SKM-1 treated with dmso at 0.1 percent for 144 hours (cell line): ENCODE results near the gene SARS2.
A peak's percentile ranks its signal among the peaks of the same experiment; 100 is the strongest.
"Not testable (repeated sequence)": the region's sequence is repeated elsewhere in the genome, so short reads cannot be mapped to it uniquely, and the experiment has no call there.

ENCODE experiments used
- DNase-seq: peaks from one replicate; lab custom pipeline; 2025; ENCODE audit not compliant: unreplicated experiment; lab: John Stamatoyannopoulos, UW

Gene SARS2, protein sequence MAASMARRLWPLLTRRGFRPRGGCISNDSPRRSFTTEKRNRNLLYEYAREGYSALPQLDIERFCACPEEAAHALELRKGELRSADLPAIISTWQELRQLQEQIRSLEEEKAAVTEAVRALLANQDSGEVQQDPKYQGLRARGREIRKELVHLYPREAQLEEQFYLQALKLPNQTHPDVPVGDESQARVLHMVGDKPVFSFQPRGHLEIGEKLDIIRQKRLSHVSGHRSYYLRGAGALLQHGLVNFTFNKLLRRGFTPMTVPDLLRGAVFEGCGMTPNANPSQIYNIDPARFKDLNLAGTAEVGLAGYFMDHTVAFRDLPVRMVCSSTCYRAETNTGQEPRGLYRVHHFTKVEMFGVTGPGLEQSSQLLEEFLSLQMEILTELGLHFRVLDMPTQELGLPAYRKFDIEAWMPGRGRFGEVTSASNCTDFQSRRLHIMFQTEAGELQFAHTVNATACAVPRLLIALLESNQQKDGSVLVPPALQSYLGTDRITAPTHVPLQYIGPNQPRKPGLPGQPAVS

DNA sequence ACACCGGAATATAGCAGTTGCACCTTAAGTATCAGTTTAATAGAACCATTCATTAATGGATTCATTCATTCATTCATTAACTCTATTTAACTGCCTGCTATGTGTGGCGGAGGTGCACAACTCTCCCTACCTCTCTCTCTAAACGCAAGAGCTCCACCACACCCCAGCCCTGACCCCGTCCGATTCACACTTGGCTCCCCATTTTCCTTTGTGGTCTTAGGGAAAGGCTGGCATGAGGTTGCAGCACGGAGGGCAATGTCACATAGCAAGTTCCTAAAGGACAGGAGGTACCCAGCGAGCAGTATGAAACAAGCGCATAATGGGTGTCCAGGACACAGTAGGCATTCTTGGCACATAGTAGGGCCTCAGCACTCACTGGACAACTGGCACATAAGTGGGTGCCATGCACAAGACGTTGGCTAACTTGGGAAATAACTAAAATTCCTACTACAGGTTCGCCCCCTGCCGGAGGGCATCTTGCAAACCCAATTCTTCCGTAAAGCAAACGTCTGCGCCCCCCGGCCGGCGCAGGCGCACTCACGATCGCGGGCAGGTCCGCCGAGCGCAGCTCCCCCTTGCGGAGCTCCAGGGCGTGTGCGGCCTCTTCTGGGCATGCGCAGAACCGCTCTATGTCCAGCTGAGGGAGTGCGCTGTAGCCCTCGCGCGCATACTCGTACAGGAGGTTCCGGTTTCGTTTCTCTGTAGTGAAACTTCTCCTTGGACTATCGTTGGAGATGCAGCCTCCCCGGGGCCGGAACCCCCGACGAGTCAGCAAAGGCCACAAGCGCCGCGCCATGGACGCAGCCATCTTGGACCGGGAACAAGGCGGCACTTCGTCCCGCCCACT, at the start of gene SARS2:
Gene SARS2 (minus strand): TSS at position 835 of the 847 bp plus-strand sequence. CDS start 27 bp downstream, at position 808.
- peak; percentile 92 for DNase-seq

DNA sequence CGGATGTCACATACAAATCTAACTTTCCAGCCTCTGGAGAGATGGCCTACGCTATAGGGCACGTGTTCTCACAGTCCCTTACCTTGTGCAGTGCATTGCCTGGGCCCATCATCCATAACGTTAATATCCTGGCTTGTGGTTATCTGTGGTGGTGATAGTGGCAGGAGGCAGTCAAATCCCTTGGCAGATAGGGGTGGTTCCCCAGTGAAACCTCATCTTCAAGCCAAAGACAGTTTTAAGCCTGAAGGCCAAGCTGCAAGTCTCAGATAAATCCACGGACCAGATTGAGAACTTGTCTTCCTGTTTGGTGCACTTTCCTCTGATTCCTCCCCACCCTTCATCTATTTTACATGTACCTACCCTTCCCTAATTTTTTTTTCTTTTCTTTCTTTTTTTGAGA, 49.2 kb upstream of the SARS2 start:
- no peak for DNase-seq

DNA sequence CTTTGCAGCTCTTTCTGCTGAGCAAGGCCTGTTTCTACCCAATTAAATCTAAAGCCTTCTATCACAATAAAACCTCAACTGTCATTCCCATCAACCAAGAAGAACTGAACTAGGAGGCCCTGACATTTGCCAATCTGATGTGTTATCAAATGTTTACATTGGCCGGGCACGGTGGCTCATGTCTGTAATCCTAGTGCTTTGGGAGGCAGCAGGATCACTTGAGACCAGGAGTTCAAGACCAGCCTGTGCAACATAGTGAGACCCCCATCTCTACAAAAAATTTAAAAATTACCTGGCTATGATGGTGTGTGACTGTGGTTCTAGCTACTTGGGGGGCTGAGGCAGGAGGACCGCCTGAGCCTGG, 47.7 kb upstream of the SARS2 start:
- DNase-seq: no peak

DNA sequence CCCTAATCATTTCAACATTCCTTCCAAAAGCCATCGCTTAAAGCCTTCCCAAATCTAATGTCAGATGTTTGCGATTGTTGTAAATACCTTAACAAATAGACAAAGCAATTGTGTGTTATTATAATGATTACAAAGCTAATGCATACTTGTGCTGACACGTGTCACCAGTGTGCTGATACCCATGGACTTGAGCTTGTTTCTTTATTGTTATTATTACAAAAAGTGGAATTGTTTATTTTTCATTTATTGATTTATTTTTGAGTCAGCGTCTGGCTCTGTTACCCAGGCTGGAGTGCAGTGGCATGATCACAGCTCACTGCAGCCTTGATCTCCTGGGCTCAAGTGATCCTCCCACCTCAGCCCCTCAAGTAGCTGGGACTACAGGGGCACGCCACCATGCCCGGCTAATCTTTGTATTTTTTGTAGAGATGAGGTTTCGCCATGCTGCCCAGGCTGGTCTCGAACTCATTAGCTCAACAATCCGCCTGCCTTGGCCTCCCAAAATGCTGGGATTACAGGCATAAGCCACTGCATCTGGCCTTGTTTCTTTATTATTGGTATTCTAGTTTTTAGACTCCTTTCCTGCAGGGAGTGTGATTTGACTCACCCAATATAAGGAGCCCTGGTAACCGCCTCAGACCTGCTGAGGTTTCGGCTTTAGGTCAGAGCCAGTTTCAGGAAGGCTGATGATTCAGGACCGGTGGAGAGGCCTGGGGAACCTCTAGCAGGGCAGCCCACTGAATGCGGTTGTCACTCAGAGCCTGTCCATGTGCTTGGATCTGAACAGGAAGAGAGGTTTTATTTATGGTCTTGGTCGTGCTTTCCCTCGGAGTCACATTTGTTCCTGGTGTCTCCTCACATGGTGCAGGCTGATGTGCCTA, 47.1 kb upstream of the SARS2 start:
- no peak for DNase-seq

DNA sequence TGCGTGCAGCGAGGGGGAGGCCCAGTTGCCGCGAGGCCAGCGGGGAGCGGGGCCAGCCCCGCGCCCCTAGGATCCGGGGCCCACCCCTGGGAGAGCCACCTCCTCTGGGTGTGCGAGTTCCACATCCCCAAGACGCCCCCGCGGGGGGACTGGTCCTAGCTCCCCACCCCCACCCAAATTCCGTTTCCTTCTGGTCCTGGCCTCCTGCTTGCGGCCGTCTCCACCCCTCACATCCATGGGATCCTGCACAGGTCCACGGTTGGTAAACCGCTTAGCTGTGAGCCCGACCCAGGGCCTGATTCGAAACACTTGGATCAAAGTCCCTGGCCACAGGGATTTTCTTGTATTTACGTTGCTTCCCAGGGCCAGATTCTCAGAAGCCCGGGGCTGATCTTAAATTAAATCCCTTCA, 45.3 kb upstream of the SARS2 start:
- DNase-seq: no peak

DNA sequence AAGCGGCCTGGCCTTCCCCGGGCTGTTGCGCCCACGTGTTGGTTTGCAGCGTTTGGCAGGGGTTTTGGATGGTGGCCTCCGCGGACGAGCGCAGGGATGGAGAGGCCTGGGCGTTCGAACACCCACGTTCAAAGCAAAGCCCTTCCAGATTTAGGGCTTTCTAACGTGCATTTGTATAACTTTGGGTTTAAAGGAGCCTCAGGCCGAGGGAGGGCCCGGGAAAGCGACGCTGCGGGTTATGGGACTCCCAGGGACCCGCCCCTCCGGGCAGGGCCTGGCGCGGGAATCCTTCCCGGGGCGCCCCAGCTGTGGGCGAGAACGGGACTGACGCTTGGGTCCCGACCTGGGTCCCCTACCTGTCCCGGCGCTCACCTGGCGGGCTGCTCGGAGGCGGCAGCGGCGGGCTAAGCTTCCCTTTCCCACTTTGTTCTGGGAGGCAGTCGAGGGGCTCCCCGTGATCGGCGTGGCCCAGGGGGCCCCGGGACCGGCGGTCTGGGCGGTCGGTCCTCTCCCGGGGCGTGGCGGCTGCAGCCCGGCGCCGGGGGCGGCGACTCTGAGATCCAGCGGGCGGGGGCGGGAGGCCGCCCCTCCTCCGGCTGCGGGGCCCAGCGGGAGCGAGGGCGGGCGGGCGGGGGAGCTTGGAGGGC, 44.8 kb upstream of the SARS2 start, which contains the start of gene FBXO17:
Gene FBXO17 (minus strand): TSS at position 529 of the 647 bp plus-strand sequence. CDS start 25,423 bp downstream, outside the sequence.
- no peak for DNase-seq

DNA sequence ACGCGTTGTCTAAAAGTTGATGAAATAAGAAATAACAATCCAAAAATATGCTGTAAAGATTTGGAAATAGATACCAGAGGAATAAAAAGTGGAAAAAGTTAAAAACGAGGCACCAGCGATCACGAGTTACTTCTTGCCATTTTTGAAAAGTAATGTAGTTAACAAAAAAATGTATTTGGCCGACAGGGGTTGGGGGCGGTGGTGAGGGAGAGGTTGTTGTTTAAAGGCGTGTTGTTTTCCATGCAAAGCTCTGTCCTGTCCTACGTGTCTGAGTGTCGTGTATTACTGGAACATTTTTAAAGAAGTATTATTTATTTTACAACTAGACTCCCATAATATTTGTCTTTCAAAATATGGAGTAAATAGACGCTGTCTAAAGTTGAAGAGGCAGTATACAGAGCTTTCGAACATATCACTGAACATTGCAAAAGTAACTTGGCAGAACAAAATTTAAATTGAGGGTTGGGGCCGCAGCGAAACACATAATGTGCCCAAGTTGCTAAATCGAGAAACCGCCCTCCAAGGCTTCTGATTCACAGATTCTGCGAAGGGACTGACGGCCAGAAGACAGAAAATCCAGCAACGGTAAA, 44.2 kb upstream of the SARS2 start:
- no peak for DNase-seq

DNA sequence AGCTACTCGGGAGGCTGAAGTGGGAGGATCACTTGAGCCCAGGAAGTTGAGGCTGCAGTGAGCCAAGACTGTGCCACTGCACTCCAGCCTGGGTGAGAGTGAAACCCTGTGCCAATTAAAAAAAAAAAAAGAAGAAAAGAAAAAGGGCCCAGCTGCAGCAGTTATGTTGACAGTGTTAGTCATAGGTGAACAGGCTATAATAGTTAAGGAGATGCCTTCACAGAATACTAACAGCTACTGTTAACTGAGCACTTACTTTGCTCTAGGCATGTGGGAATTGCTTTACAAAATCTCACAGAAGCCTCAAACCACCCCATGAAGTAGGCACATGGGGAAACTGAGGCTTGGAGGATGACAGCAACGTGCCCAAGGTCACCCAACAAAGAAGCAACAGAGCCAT, 41.1 kb upstream of the SARS2 start:
- DNase-seq: no peak

DNA sequence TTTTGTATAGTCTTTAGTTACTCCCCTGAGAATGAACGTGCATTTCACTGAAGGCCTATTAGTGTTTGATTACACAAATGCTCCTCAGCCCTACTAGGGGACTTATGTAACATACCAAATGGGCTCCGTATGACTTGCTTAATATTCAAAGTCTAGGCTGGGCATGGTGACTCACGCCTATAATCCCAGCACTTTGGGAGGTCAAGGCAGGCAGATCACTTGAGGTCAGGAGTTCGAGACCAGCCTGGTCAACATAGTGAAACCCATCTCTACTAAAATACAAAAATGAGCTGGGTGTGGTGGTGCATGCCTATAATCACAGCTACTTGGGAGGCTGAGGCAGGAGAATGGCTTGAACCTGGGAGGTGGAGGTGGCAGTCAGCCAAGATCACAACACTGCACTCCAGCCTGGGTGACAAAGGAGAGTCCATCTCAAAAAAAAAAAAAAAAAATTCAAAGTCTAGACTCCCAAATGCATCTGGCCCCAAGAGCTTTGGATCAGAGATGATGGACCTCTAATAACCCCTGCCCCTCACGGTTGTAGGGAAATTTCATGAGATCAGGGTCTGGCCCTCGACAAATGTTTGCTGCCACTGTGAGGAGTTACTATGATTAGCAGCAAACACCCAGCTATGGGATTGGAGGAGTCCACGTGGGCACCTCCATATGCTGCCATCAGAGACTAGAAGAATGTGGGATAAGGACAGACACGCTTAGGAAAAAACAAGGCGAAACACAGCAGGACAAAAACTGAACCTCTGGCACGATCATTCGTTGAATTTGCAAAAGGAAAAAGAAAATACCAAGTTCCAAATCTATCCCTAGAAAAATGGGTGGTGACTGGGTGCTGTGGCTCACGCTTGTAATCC, 40.3 kb upstream of the SARS2 start:
- DNase-seq: no peak

DNA sequence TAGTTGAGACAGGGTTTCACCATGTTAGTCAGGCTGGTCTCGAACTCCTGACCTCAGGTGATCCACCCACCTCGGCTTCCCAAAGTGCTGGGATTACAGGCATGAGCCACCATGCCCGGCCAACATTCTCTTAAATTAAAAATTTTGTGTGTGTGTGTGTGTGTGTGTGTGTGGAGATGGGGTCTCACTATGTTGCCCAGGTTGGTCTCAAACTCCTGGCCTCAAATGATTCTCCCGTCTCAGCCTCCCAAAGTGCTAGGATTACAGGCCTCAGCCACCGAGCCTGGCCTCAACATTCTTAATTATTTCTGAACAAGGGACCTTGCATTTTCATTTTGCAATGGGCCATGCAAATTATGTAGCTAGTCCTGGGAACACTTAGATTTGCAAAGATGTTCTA, 35.6 kb upstream of the SARS2 start:
- not testable (repeated sequence) for DNase-seq

DNA sequence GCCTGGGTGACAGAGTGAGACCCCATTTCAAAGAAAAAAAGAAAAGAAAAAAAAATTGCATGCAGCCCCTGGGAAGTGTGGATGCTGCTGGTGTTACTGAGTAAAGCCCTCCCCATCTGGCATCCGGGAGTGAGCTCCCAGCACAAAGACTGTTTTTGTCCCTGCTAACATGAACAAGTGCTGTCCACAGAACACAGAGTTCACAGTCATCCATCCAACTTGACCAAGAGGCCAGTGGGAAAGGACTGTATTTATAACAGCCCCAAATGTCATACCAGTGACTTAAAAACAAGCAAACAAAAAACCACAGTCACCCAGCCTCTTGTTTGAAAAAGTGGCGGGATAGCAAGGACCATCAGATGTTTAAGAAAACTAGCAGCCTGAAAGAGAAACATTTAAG, 34.2 kb upstream of the SARS2 start:
- DNase-seq: no peak

DNA sequence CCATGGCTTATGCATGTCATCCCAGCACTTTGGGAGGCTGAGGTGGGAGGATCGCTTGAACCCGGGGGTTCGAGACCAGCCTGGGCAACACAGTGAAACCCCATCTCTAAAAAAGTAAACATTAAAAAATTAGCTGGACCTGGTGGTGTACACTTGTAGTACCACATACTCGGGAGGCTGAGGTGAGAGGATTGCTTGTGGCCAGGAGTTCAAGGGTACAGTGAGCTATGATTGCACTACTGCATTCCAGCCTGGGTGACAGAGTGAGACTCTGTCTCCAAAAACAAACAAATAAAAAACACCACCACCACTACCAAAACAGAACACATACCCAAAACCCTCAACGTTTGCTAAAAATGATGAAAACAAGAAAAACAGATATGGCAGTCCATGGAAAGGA, 29.1 kb upstream of the SARS2 start:
- no peak for DNase-seq

DNA sequence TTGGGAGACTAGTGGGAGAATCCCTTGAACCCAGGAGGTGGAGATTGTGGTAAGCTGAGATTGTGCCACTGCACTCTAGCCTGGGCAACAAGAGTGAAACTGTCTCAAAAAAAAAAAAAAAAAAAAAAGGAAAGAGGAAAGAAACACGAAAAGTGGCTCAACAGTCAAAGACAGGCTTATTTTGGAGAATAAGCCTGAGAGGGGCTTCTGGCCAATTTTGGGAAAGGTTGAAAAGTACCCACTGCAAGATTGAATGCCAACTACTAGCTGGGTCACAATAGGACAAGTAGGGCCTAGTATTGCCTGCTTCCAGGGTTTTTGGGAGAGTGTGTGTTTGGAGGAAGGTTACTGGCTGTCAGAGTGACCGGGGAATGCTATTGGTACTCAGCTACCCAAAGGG, 27.7 kb upstream of the SARS2 start:
- no peak for DNase-seq

DNA sequence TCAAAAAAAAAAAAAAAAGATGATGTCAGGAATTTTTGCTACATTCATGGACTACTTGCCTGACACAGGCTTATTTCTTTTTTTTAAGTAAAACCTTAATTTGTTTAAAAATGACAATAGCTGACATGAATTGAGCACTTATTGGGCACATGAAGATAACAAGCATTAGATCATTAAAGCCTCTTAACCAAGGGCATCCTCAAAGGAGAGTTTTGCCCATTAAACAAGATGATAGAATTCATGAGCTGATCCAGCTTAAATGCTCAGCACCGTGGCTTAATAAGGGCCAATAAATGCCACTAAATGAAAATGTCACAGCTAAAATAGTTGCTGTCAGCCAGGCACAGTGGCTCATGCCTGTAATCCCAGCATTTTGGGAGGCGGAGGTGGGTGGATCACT, 25.7 kb upstream of the SARS2 start:
- DNase-seq: no peak

DNA sequence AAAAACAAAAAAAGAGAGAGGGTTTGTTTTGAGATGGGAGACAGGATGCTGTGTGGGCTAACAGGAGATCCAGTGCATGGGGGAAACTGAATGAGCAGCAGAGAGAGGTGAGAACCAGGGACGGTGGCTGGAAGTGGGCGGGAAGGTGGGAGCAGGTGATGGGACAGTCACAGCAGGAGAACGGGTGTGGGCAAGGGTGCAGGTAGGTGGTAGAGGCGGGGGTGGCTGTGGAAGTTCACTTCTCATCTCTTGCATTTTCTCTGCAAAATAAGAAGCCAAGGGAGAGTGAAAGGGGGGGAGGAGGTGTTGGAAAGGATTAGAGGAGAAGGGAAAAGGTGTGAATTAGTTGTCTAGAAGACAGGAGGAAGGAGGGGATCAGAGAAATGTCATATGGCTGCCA, 23.1 kb upstream of the SARS2 start:
- DNase-seq: no peak

DNA sequence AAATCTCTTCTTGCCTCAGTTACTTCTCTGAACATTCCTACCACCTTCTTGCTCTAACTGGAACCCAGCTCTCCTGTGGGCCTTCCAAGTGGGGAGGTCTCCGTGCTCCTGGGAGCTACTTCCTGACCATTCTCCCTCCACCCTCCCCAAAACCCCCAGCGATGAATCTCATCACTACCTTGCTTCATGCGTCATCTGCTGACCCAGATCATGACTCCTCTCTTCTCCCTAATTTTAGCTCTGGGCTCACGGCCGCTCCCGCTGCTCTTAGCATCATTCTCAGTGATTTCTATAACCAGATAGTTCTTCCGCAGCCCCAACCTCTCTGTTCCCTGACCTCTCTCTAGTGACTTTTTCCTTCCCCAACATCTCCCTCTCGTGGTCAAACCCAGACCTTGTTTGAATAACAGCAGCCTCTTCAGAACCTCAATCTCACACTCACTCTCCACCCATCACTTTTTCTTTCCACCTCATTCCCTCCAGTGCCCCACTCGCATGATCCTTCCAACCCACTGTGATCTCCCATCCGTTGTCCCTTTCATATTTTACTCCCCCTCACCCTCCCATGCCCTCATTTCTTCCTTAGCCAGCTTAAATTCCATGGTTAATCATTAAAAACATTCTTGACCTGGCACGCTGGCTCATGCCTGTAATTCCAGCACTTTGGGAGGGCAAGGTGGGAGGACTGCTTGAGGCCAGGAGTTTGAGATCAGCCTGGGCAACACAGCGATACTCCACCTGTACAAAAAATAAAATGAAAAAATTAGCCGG, 22.0 kb upstream of the SARS2 start:
- DNase-seq: peak; percentile 29

DNA sequence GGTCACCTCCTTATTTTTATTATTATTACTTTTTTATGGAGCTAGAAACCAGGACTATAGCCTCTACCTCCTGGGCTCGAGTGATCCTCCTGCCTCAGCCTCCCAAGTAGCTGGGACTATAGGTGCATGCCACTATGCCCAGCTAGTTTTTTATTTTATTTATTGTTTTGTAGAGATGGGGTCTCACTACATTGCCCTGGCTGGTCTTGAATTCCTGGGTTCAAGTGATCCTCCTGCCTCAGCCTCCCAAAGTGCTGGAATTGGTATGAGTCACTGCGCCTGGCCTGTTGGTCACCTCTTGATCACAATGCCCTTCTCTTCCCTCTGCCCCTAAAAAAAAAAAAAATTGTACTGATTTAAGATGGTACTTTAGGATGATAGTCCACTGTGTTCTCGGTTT, 20.6 kb upstream of the SARS2 start:
- DNase-seq: no peak

DNA sequence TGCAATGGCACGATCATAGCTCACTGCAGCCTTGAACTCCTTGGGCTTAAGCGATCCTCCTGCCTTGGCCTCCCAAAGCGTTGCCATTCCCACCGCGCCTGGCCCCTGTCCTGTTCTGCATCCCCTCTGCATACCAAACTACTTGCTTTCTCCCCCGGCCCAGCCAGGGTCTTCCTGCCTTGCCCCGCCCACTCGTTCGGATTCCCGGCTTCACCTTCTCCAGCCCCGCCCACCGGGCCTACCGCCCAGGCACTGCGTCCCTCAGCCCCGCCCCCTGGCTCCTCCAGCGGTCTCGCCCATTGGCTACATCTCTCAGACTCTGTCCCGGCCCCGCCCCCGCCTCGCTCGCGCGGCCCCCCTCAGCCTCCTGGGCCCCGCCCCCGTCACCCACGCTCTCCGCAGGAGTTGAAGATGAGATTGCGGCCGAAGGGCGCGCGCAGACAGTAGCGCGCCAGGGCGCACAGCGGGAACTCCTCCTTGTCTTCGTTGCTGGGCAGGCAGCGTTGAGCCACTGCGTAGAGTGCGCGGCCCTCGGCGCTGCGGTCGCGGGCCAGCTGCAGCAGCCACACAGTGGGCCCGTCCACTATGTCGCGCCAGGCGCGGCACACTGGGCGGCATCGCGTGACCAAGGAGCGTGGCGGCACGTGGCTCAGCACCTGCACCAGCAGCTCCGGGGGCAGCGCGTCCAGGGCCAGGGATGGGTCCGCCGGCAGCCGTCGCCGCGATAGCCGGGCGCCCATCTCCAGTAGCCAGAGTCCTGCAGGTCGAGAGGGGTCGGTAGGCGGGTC, 19.2 kb upstream of the SARS2 start:
- DNase-seq: no peak
